Ovary (tissue), 9 donors: ENCODE data around the gene PTPRN2. TPM values are rescaled to one million over a fixed set of nuclear protein-coding genes. Genes with fewer than 3 reads are reported as not detected.

Experiments used
- DNase-seq, 5 donors: peaks; one replicate each; pipeline ENCODE4 v3.0.0-alpha.2; 2019 to 2020
- H3K27ac ChIP-seq, 2 donors: fragments of 200-600 bp; one replicate each; pipeline versions ENCODE4 v1.5.1 to v1.8.0; 2019 to 2022
- H3K27me3 ChIP-seq: fragments of 200-600 bp; one replicate; pipeline ENCODE4 v1.8.0; 2022
- H3K36me3 ChIP-seq: fragments of 200-600 bp; sonication (generic); one replicate; pipeline ENCODE4 v1.5.1; 2019
- H3K4me1 ChIP-seq: one replicate; pipeline ENCODE4 v1.8.1; 2013; ENCODE audit warnings: mild to moderate bottlenecking, moderate library complexity; ENCODE audit not compliant: insufficient read depth
- H3K4me3 ChIP-seq: fragments of 200-600 bp; sonication (generic); one replicate; pipeline ENCODE4 v1.5.1; 2017
- H3K9me3 ChIP-seq, 2 donors: fragments of 200-600 bp in 1 of 2; sonication (generic) in 1 of 2; one replicate each; pipeline versions ENCODE4 v1.5.1 to v1.8.1; 2013 to 2019; ENCODE audit warnings: mild to moderate bottlenecking in 1 of 2, moderate library complexity in 1 of 2
- EP300 ChIP-seq: sonication (generic); formaldehyde crosslinking; IDR thresholded peaks from one replicate; pipeline ENCODE4 v1.6.1; 2017; ENCODE audit warnings: antibody characterized with exemption
- POLR2A ChIP-seq: fragments of 450-650 bp; IDR thresholded peaks from one replicate; pipeline ENCODE4 v1.6.1; 2017; ENCODE audit warnings: antibody characterized with exemption, mild to moderate bottlenecking, moderate library complexity
- WGBS, 3 donors: extraction: QIAGEN DNeasy Blood & Tissue Kit in 1 of 3; methylation state at CpG; one replicate each; pipeline versions ENCODE4 v1.1.5 to v1.1.7; 2013 to 2017; 5-methylcytosine and 5-hydroxymethylcytosine counted together
- intact Hi-C, 4 donors: fragments of 100-400 bp; cut with DNase I; formaldehyde crosslinking; loops; one replicate each; pipeline versions ENCODE4 v1.11.0 to v1.15.1; 2022 to 2023
- polyA plus RNA-seq, 2 donors: library from polyadenylated mRNA; stranded (reverse); fragments of 200-250 nt in 1 of 2; fragments of 350-450 nt in 1 of 2; fragmentation: Illumina TruSeq in 1 of 2; extraction: RNeasy Lipid Tissue Mini Kit (QIAGEN cat#74804) in 1 of 2; gene quantifications; one replicate each; pipeline ENCODE4 v1.2.3, GENCODE V29; 2013 to 2014
- total RNA-seq, 7 donors: library from RNA; depleted of rRNA in 2 of 7; stranded (reverse); fragments of >200 nt in 2 of 7; fragmentation: NEBNext Ultra II Directional in 3 of 7; extraction: Animal tissue kit (Norgen Biotek cat#: 25700) in 3 of 7; gene quantifications; one replicate each; pipeline versions ENCODE4 v1.1.0 to v1.2.4, GENCODE V29; 2016 to 2023
- TF ChIP-seq, protein P1 (sequence below), 3 donors: fragments of 450-650 bp in 2 of 3; fragments of 200-600 bp in 1 of 3; IDR thresholded peaks; one replicate each; pipeline versions ENCODE4 v1.5.1 to v1.8.0; 2016 to 2022; ENCODE audit warnings: antibody characterized with exemption in 3 of 3, mild to moderate bottlenecking in 1 of 3
- donor health status: DM: no; HTN: no; CAD: no; lungs with moderate emphysema.
- donor health status: DM: no; HTN: no; CAD: no.
- donor health status: Bipolar disorder and iron deficiency.
- donor health status: DM: yes; HTN: yes; CAD: no.
- donor health status: DM: no; HTN: no; CAD: no.
- donor health status: DM: yes; HTN: yes; CAD: no.

Gene PTPRN2
- total and polyA plus RNA-seq, 9 donors, result 3.5 to 11.1 (median 5.9) TPM

DNA sequence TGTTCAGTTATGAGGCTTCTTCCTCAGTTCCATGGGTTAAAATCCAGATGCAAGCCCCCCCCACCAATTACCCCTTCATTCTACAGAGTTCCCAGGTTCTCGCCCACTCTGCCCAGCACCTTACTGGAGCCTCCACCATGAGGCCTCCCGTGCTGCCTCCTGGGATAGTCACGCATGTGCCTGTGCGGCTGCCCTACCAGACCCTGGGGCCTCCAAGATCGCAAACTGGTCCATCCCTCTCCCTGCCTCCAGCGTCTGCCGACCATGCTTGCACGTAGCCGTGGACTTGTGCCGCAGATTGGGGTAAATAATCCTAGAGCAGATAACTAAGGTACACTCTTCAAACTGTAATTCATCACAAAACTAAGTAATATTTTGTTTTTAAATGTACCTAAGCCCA lies 611.2 kb downstream of the PTPRN2 start:
- no peak overlapping the region for H3K4me3 ChIP-seq
- H3K36me3 ChIP-seq, result no peaks in the 10 kb centered on the region
- no peaks in the 10 kb centered on the region for H3K9me3 ChIP-seq
- intact Hi-C loops, result no loop called here
- WGBS, 3 donors, result 93 to 94% (median 93%) methylated on average over 10 of the region's 10 CpGs
- TF ChIP-seq EP300, result no peak
- TF ChIP-seq, protein P1, sequence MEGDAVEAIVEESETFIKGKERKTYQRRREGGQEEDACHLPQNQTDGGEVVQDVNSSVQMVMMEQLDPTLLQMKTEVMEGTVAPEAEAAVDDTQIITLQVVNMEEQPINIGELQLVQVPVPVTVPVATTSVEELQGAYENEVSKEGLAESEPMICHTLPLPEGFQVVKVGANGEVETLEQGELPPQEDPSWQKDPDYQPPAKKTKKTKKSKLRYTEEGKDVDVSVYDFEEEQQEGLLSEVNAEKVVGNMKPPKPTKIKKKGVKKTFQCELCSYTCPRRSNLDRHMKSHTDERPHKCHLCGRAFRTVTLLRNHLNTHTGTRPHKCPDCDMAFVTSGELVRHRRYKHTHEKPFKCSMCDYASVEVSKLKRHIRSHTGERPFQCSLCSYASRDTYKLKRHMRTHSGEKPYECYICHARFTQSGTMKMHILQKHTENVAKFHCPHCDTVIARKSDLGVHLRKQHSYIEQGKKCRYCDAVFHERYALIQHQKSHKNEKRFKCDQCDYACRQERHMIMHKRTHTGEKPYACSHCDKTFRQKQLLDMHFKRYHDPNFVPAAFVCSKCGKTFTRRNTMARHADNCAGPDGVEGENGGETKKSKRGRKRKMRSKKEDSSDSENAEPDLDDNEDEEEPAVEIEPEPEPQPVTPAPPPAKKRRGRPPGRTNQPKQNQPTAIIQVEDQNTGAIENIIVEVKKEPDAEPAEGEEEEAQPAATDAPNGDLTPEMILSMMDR (IDR thresholded peaks at IDR 0.05), result no peak
- TF ChIP-seq POLR2A, result no peak
- H3K27ac ChIP-seq, result no peak overlapping the region
- H3K4me1 ChIP-seq, result no peaks in the 10 kb centered on the region
- no peak for DNase-seq
- no peaks in the 10 kb centered on the region for H3K27me3 ChIP-seq

DNA sequence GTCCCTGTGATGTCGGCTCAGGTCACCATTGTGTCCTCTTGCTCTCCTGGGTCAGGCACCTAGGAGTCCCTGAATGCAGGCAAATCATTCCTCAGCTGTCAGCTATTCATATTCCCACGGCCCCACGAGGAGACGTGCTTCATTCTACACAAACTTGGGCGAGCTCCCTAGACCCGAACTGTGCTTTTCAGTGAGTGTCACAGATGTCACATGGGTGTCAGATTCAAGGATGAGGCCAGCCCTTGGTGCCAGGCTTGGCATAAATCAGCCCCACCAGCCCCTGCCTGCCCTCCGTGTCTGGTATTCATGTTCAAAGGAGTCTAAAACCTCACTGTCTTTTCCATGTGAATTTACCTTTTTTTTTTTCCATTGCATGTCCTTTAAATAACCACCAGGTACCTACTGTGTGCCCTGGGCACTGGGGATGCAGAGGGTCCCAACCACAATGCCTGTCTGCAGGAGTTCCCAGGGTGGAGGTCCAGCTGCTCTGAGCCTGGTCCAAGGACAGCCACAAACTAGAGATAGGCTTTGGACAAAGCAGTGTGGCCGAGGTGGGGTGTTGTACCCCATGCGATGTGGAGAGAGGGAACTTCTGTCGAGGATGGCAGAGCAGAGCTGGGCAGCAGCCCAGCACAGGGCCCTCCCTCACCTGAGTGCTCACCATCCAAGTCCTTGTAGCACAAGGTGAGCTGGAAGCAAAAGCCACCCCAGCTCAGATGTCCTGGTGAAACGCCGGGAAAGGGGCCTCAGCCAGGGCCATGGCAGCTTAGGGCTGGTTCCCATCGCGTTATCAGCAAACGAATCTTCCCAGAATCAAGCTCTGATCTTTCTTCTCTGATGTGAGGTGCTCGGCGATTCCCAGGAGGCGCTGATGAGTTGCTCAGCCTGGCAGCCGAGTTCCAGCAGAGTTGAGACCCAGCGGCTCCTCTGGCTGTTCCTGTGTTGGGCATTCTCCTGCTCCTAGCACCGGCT lies 611.9 kb downstream of the PTPRN2 start:
- H3K4me3 ChIP-seq, result no peak overlapping the region
- intact Hi-C loops, result no loop called here
- no peaks in the 10 kb centered on the region for H3K4me1 ChIP-seq
- H3K27me3 ChIP-seq, result no peaks in the 10 kb centered on the region
- H3K9me3 ChIP-seq, result no peaks in the 10 kb centered on the region
- H3K36me3 ChIP-seq, result no peaks in the 10 kb centered on the region
- WGBS, 3 donors, result 78 to 88% (median 86%) methylated on average over 21 of the region's 21 CpGs
- TF ChIP-seq POLR2A, result no peak
- DNase-seq, result no peak
- H3K27ac ChIP-seq, result no peak overlapping the region

DNA sequence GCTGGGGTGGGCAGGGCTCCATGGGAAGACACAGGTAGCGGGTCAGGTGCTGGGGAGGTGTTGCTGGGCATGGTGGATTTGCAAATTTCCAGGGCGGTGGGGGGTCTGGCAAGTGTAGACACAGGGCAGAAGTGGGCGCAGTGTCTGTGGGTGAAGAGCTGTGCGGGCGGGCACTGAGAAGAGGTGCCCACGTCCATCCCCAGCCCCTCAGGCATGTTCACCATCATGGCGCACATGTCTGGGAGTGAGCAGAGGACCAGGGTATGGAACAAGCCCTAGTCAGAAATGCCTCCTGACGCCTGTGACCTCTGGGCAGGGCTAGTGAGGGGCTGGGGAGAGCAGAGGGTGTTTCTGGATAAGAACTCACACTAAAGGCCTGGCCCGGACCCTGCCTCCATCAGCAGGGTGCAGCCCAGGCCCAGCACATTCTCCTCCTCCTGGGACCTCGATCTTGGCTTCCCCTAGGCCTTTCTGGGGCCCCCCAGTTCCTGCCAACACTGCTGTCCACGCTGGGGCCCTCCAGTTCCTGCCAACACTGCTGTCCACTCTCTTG lies 612.9 kb downstream of the PTPRN2 start:
- Histone ChIP-seq H3K27me3 (no peaks in the 10 kb centered on the region), H3K4me1 (no peaks in the 10 kb centered on the region), H3K27ac (no peak overlapping the region), H3K9me3 (no peaks in the 10 kb centered on the region), H3K36me3 (no peaks in the 10 kb centered on the region), H3K4me3 (no peak overlapping the region)
- TF ChIP-seq EP300 (no peak), POLR2A (no peak)
- TF ChIP-seq, protein P1 (IDR thresholded peaks at IDR 0.05), result no peak
- 87 to 89% (median 87%) methylated on average over 11 of the region's 11 CpGs for WGBS, 3 donors
- DNase-seq, result no peak
- intact Hi-C loops, result no loop called here

DNA sequence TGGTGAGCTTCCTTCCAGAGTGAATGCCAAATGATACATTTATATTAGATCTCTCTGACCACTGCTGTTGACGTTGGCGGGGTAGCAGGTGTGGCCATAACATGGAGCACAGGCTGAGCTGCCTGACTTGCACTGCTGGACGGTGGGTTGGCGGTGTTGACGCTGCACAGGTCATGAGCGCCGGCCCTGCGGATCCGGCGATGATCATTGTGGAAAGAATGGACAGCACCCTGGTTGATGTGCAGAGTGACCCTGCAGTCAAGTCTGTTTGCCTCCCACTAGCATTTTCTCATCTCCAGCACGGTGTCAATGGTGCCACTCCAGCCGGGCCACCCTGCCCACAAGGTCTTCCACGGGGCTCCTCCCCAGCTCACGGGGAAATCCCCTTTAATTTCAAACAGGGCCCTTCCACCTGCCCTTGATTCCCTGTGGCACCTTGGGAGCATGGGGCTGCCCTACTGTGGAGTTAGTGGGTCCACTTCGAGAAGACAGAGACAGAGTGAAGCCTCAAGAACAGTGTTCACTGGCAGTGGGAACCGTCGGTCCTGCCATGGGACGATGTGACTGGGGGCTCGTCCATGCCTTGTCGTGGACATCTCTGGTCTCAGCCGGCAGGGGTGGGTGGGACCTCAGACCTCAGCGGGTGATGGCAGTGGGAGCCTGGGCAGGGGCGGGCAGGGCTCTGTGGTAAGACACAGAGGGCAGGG lies 613.5 kb downstream of the PTPRN2 start:
- Histone ChIP-seq H3K9me3 (no peaks in the 10 kb centered on the region), H3K27me3 (no peaks in the 10 kb centered on the region), H3K4me3 (no peak overlapping the region), H3K36me3 (no peaks in the 10 kb centered on the region), H3K4me1 (no peaks in the 10 kb centered on the region), H3K27ac (no peak overlapping the region)
- TF ChIP-seq POLR2A (no peak), EP300 (no peak)
- TF ChIP-seq, protein P1 (IDR thresholded peaks at IDR 0.05), result no peak
- no peak for DNase-seq
- intact Hi-C loops, result no loop called here
- WGBS, 3 donors, result 94% methylated on average over 23 of the region's 23 CpGs
